GM12892 (cell line): ENCODE measurements around the gene GRIA1.
"Not testable (repeated sequence)": the region's sequence is repeated elsewhere in the genome, so short reads cannot be mapped to it uniquely, and the experiment has no call there.

ENCODE experiments used
- DNase-seq: peaks from one replicate; pipeline ENCODE4 v3.0.0; 2011; ENCODE audit not compliant: insufficient read length
- FAIRE-seq: peaks from 2 replicates; lab custom pipeline; 2011; peaks lifted over from hg19 to GRCh38; lab: Jason Lieb, UNC
- POLR2A ChIP-seq: IDR thresholded peaks from 2 replicates; pipeline ENCODE4 v1.6.1; 2011; ENCODE audit warnings: low read depth, low read length, control low read depth
- POLR2AphosphoS5 ChIP-seq: IDR thresholded peaks from 2 replicates; pipeline ENCODE4 v1.6.1; 2011; ENCODE audit warnings: low read depth, low read length, control low read depth
- TAF1 ChIP-seq: IDR thresholded peaks from 2 replicates; pipeline ENCODE4 v1.6.1; 2011; ENCODE audit warnings: low read depth, mild to moderate bottlenecking, control low read depth, low read length, borderline replicate concordance

Gene GRIA1

DNA sequence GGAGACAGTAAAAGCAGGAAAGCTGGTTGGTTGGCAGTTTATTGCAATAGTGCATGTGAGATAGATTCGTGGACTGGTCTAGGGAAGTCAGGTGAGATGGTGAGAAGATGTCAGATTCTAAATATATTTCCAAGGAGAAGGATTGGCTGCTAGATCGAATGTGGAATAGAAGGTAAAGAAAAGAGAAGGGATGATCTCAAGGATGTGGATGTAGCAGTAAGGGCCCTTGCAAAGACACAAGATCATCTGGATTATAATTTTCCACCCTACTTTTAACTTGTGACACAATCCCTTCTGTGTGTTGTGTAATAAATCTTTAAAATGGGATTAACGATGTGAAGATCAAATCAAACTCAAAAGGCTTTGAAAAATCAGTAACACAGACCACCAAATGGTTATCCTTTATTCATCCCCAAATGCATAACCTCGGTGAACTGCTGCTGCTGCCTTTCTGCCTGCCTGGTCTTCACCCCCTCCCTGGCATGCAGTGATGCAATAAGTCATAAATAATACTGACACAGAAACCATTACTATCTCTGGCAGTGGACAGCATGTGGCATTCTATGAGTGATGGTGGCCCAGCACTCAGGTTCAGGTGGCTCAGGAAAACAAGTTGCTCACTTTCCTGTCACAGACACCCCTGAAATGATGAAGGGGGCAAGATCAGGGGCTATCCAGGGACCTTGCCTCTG is 369.9 kb downstream of the GRIA1 start:
- no peak for DNase-seq
- TF ChIP-seq TAF1 (no peak), POLR2A (no peak), POLR2AphosphoS5 (no peak)
- FAIRE-seq = no peak

DNA sequence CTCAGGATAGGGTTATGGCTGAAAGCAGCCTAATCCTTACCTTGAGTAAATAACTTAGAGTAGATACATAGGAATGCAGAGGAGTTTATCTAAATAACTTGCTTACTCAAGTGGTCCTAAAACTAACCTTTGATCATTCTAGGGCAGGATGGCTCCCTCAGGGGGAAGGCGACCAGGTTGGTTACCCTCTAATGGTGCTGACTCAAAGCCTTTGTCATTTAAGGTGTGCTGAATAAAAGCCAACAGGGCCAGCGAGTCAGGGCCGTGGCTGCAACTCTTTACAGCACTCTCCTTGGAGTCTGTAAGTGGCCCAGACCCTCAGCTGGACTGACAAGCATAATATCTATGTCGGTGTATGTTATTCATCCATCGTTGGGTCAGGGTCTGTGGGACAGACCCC is 372.4 kb downstream of the GRIA1 start:
- DNase-seq, FAIRE-seq: not testable (repeated sequence)
